HCT116 (cell line): ENCODE measurements around the gene SLC4A5. TPM values are rescaled to one million over a fixed set of nuclear protein-coding genes. Genes with fewer than 3 reads are reported as not detected.

Experiments used
- ATAC-seq: fragments of 200-7000 bp; cut with Tn5 transposase; 2 replicates; pipeline ENCODE4 v1.9.1; 2020; ENCODE audit warnings: mild to moderate bottlenecking, moderate library complexity
- BruUV-seq: library from RNA; stranded (reverse); fragments of 400-500 nt; replicated peaks from 2 replicates; lab custom pipeline; 2021; lab: Mats Ljungman, UMichigan
- CTCF ChIA-PET: fragments of 300-600 bp; sonication (Branson Sonifier 250); formaldehyde crosslinking; loops from one replicate; lab custom pipeline; 2021; ENCODE audit warnings: antibody characterized with exemption; lab: Charles Lee
- POLR2A ChIA-PET: fragments of 300-600, 350-600 bp; sonication (Branson Sonifier 250); formaldehyde crosslinking; loops from one replicate; lab custom pipeline; 2021; ENCODE audit warnings: antibody characterized with exemption; lab: Charles Lee
- RAD21 ChIA-PET, 2 experiments: fragments of 300-600 bp; sonication (Branson Sonifier 250); formaldehyde crosslinking; loops; one replicate each; lab custom pipeline; 2023; ENCODE audit warnings: low total read pairs in 2 of 2; ENCODE audit not compliant: uncharacterized antibody in 2 of 2, unreplicated experiment in 2 of 2, low non-redundant PET in 1 of 2; lab: Charles Lee
- DNase-seq: peaks from one replicate; pipeline ENCODE4 v3.0.0-alpha.2; 2010; ENCODE audit warnings: low read depth, low spot score
- H2AFZ ChIP-seq: fragments of 200-600 bp; shearing (Covaris generic), sonication (generic); 2 replicates; pipeline ENCODE4 v1.6.1; 2017; ENCODE audit warnings: low read depth, mixed run types, mixed read lengths, antibody characterized with exemption, low read length; ENCODE audit not compliant: poor library complexity, severe bottlenecking
- H3K27ac ChIP-seq: 2 replicates; pipeline ENCODE4 v1.5.1; 2012; ENCODE audit warnings: low read depth, low read length
- H3K27me3 ChIP-seq: fragments of 200-600 bp; sonication (generic); 2 replicates; pipeline ENCODE4 v1.6.1; 2016; ENCODE audit warnings: mixed run types, low read length, mixed read lengths; ENCODE audit not compliant: insufficient read depth
- H3K36me3 ChIP-seq, 2 experiments: fragments of 200-500 bp in 1 of 2; fragments of 200-600 bp in 1 of 2; sonication (Bioruptor generic) in 1 of 2; sonication (generic) in 1 of 2; 2 replicates each; pipeline versions ENCODE4 v1.5.1 to v1.6.1; 2014 to 2016; ENCODE audit warnings: low read length in 2 of 2, inconsistent platforms in 1 of 2, mixed read lengths in 1 of 2, mixed run types in 1 of 2; ENCODE audit not compliant: insufficient read depth in 2 of 2, control insufficient read depth in 1 of 2
- H3K4me1 ChIP-seq, 2 experiments: fragments of 200-600 bp in 1 of 2; sonication (generic) in 1 of 2; 2 replicates each; pipeline versions ENCODE4 v1.5.1 to v1.6.1; 2012 to 2017; ENCODE audit warnings: low read length in 2 of 2, inconsistent platforms in 1 of 2, mild to moderate bottlenecking in 1 of 2, mixed read lengths in 1 of 2, mixed run types in 1 of 2, moderate library complexity in 1 of 2; ENCODE audit not compliant: insufficient read depth in 2 of 2, control insufficient read depth in 1 of 2
- H3K4me2 ChIP-seq: fragments of 200-600 bp; sonication (generic); 2 replicates; pipeline ENCODE4 v1.6.1; 2017; ENCODE audit warnings: mixed run types, low read length, mixed read lengths
- H3K4me3 ChIP-seq, 2 experiments: fragments of 200-600 bp in 1 of 2; sonication (generic) in 1 of 2; replicated peaks in 1 of 2; 2 replicates each; pipeline ENCODE4 v1.5.1; 2011 to 2016; ENCODE audit warnings: low read length in 2 of 2, control low read depth in 1 of 2, low read depth in 1 of 2, mild to moderate bottlenecking in 1 of 2, mixed read lengths in 1 of 2, mixed run types in 1 of 2
- H3K79me2 ChIP-seq: fragments of 200-600 bp; sonication (generic); 2 replicates; pipeline ENCODE4 v1.6.1; 2017; ENCODE audit warnings: mild to moderate bottlenecking, mixed run types, low read length, moderate library complexity, mixed read lengths; ENCODE audit not compliant: insufficient read depth
- H3K9ac ChIP-seq: fragments of 200-600 bp; sonication (generic); 2 replicates; pipeline ENCODE4 v1.6.1; 2016; ENCODE audit warnings: low read length, mixed read lengths
- H3K9me2 ChIP-seq: fragments of 200-600 bp; sonication (generic), shearing (Covaris generic); 2 replicates; pipeline ENCODE4 v1.6.1; 2017; ENCODE audit warnings: mixed run types, mild to moderate bottlenecking, moderate library complexity; ENCODE audit not compliant: insufficient read depth
- H3K9me3 ChIP-seq, 2 experiments: fragments of 200-500 bp in 1 of 2; fragments of 200-600 bp in 1 of 2; sonication (Bioruptor generic) in 1 of 2; sonication (generic) in 1 of 2; 2 replicates each; pipeline ENCODE4 v1.6.1; 2014 to 2017; ENCODE audit warnings: low read length in 2 of 2, mixed read lengths in 2 of 2, inconsistent platforms in 1 of 2, low read depth in 1 of 2, mild to moderate bottlenecking in 1 of 2, mixed run types in 1 of 2, moderate library complexity in 1 of 2; ENCODE audit not compliant: control insufficient read depth in 1 of 2, insufficient read depth in 1 of 2
- H4K20me1 ChIP-seq: fragments of 200-600 bp; sonication (generic), shearing (Covaris generic); 2 replicates; pipeline ENCODE4 v1.6.1; 2017; ENCODE audit warnings: mixed run types, mild to moderate bottlenecking, moderate library complexity; ENCODE audit not compliant: insufficient read depth
- ELF1 ChIP-seq: IDR thresholded peaks from 2 replicates; pipeline ENCODE4 v1.6.1; 2012; ENCODE audit warnings: low read depth, borderline replicate concordance
- TCF7L2 ChIP-seq: IDR thresholded peaks from 2 replicates; pipeline ENCODE4 v1.7.0; 2011; ENCODE audit warnings: borderline replicate concordance, inconsistent platforms; ENCODE audit not compliant: insufficient read depth, insufficient read length; ENCODE audit errors: extremely low read depth
- intact Hi-C: fragments of 100-400 bp; cut with micrococcal nuclease; formaldehyde crosslinking; loops from 2 replicates; pipeline ENCODE4 v1.10.0; 2022
- total RNA-seq: library from RNA; stranded (reverse); gene quantifications from one replicate; pipeline ENCODE4 v1.2.1, GENCODE V29; 2021; ENCODE audit not compliant: unreplicated experiment
- TF ChIP-seq, protein P1 (sequence below): IDR thresholded peaks from 2 replicates; pipeline ENCODE4 v1.6.1; 2011; ENCODE audit warnings: mild to moderate bottlenecking, low read length, moderate library complexity; ENCODE audit not compliant: insufficient replicate concordance; ENCODE audit errors: extremely low read depth
- TF ChIP-seq, protein P2 (sequence below): IDR thresholded peaks from 2 replicates; pipeline ENCODE4 v1.6.1; 2012; ENCODE audit warnings: low read depth

Gene SLC4A5
- total RNA-seq, 1 experiment from 2014 or later: 0.91 TPM

DNA sequence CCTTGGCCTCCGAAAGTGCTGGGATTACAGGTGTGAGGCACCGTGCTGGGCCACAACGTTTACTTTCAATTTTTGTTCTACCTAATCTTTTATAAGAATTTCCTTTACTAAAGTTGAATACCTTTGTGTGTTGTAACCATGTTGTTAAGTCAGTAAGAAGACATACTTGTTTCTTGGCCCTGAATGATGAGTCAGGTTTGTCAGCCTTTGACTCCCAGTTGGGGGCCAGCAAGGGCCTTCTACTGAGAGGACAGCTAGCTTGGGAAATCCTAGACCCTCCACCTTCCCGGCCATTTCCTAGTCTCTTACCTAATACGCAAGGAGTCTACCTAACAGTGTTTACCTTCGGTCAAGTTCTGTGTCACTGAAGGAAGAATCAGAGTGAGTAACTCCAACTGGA, 122.1 kb downstream of the SLC4A5 start:
- RAD21 ChIA-PET: no interaction called here
- POLR2A ChIA-PET: no interaction called here

More for the DNA sequence above, 122.1 kb downstream of the SLC4A5 start:
- no peak overlapping the region for H2AFZ ChIP-seq
- H3K36me3 ChIP-seq: peaks cover 10 to 25% of the 10 kb centered on the region in 2 experiments
- DNase-seq (no peak), ATAC-seq (no peak)
- BruUV-seq: no TSS peak
- intact Hi-C loops: no loop called here
- no peak overlapping the region for H3K4me2 ChIP-seq
- no peaks in the 10 kb centered on the region for H3K9me2 ChIP-seq
- H4K20me1 ChIP-seq: peaks cover 13% of the 10 kb centered on the region; the same call in 1 of the 2 replicates
- TF ChIP-seq ELF1: no peak
- no peak for TF ChIP-seq TCF7L2
- TF ChIP-seq, protein P1, sequence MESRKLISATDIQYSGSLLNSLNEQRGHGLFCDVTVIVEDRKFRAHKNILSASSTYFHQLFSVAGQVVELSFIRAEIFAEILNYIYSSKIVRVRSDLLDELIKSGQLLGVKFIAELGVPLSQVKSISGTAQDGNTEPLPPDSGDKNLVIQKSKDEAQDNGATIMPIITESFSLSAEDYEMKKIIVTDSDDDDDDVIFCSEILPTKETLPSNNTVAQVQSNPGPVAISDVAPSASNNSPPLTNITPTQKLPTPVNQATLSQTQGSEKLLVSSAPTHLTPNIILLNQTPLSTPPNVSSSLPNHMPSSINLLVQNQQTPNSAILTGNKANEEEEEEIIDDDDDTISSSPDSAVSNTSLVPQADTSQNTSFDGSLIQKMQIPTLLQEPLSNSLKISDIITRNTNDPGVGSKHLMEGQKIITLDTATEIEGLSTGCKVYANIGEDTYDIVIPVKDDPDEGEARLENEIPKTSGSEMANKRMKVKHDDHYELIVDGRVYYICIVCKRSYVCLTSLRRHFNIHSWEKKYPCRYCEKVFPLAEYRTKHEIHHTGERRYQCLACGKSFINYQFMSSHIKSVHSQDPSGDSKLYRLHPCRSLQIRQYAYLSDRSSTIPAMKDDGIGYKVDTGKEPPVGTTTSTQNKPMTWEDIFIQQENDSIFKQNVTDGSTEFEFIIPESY: no peak
- TF ChIP-seq, protein P2, sequence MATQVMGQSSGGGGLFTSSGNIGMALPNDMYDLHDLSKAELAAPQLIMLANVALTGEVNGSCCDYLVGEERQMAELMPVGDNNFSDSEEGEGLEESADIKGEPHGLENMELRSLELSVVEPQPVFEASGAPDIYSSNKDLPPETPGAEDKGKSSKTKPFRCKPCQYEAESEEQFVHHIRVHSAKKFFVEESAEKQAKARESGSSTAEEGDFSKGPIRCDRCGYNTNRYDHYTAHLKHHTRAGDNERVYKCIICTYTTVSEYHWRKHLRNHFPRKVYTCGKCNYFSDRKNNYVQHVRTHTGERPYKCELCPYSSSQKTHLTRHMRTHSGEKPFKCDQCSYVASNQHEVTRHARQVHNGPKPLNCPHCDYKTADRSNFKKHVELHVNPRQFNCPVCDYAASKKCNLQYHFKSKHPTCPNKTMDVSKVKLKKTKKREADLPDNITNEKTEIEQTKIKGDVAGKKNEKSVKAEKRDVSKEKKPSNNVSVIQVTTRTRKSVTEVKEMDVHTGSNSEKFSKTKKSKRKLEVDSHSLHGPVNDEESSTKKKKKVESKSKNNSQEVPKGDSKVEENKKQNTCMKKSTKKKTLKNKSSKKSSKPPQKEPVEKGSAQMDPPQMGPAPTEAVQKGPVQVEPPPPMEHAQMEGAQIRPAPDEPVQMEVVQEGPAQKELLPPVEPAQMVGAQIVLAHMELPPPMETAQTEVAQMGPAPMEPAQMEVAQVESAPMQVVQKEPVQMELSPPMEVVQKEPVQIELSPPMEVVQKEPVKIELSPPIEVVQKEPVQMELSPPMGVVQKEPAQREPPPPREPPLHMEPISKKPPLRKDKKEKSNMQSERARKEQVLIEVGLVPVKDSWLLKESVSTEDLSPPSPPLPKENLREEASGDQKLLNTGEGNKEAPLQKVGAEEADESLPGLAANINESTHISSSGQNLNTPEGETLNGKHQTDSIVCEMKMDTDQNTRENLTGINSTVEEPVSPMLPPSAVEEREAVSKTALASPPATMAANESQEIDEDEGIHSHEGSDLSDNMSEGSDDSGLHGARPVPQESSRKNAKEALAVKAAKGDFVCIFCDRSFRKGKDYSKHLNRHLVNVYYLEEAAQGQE: no peak
- H3K9ac ChIP-seq: no peak overlapping the region
- H3K4me1 ChIP-seq: no peaks in the 10 kb centered on the region
- H3K27me3 ChIP-seq: no peaks in the 10 kb centered on the region
- CTCF ChIA-PET: no interaction called here
- no peaks in the 10 kb centered on the region for H3K79me2 ChIP-seq
- H3K4me3 ChIP-seq: no peak overlapping the region
- H3K9me3 ChIP-seq: no peaks in the 10 kb centered on the region
- no peak overlapping the region for H3K27ac ChIP-seq
